Measurements from ENCODE around the gene CACNG3.

DNA sequence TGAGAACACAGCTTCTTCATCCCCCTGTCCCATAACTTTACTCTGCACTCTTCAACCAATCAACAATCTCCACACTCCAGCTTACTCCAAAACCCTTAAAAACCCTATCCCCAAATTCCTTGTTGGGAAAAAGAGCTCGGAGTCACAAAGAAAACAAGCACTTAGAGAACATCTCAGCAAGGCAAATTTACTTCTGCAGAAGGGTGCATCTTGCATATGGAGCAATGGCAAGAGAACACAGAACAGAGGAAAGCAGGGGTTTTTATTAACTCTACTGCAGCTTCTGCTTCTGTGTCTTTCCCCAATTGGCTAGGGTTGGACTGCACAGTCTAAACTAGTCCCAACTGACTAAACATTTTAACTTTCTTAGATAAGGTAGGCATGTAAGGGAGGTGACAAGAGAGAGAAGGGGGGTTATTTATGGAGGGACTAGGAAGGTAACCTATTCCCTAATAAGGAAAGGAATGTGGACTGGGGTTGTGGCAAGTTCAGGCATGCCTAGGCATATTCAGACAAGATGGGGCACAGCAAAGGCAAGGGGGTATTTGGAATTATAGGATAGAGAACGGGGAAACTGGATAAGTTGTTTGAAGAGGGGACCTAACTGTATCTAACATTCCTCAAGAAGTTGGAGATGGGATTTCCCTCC, 125.5 kb downstream of the CACNG3 start:
- TF ChIP-seq RARB (CRISPR knock-in tag; IDR thresholded peaks at IDR 0.05) (no peak), SNAI2 (CRISPR knock-in tag; IDR thresholded peaks at IDR 0.05) (no peak), TOX (CRISPR knock-in tag; IDR thresholded peaks at IDR 0.05; ENCODE audit: borderline replicate concordance) (no peak), PPARA (CRISPR knock-in tag; IDR thresholded peaks at IDR 0.05; ENCODE audit: borderline replicate concordance) (no peak), ZFP30 (CRISPR knock-in tag; IDR thresholded peaks at IDR 0.05) (no peak)
- TF ChIP-seq, protein P1, sequence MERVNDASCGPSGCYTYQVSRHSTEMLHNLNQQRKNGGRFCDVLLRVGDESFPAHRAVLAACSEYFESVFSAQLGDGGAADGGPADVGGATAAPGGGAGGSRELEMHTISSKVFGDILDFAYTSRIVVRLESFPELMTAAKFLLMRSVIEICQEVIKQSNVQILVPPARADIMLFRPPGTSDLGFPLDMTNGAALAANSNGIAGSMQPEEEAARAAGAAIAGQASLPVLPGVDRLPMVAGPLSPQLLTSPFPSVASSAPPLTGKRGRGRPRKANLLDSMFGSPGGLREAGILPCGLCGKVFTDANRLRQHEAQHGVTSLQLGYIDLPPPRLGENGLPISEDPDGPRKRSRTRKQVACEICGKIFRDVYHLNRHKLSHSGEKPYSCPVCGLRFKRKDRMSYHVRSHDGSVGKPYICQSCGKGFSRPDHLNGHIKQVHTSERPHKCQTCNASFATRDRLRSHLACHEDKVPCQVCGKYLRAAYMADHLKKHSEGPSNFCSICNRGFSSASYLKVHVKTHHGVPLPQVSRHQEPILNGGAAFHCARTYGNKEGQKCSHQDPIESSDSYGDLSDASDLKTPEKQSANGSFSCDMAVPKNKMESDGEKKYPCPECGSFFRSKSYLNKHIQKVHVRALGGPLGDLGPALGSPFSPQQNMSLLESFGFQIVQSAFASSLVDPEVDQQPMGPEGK (CRISPR knock-in tag; IDR thresholded peaks at IDR 0.05; ENCODE audit: borderline replicate concordance) = no peak
- TF ChIP-seq, protein P2, sequence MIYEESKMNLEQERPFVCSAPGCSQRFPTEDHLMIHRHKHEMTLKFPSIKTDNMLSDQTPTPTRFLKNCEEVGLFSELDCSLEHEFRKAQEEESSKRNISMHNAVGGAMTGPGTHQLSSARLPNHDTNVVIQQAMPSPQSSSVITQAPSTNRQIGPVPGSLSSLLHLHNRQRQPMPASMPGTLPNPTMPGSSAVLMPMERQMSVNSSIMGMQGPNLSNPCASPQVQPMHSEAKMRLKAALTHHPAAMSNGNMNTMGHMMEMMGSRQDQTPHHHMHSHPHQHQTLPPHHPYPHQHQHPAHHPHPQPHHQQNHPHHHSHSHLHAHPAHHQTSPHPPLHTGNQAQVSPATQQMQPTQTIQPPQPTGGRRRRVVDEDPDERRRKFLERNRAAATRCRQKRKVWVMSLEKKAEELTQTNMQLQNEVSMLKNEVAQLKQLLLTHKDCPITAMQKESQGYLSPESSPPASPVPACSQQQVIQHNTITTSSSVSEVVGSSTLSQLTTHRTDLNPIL (CRISPR knock-in tag; IDR thresholded peaks at IDR 0.05; ENCODE audit: low read depth) = no peak

All from SK-N-SH treated with all-trans-retinoic acid at 6 μM for 48 hours (cell line).